HG03103 (cell line): Measurements from ENCODE around the gene KLF11.

Source experiments
- ATAC-seq: cut with Tn5 transposase; IDR thresholded peaks from one replicate; pipeline ENCODE4 v1.9.1; 2021; ENCODE audit warnings: low read depth; ENCODE audit not compliant: unreplicated experiment

Gene KLF11

GRCh38 chr2:10061221-10061925 lies 18.0 kb downstream of the KLF11 start:
- ATAC-seq: no peak

GRCh38 chr2:10062931-10063365 lies 19.6 kb downstream of the KLF11 start:
- ATAC-seq: no peak

GRCh38 chr2:10063566-10063965 lies 20.2 kb downstream of the KLF11 start:
- no peak for ATAC-seq

- ATAC-seq: no peak
Observed at GRCh38 chr2:10064932-10065772, 21.8 kb downstream of the KLF11 start.

GRCh38 chr2:10065773-10066055 lies 22.4 kb downstream of the KLF11 start:
- no peak for ATAC-seq

GRCh38 chr2:10067330-10067729 lies 24.0 kb downstream of the KLF11 start:
- no peak for ATAC-seq

GRCh38 chr2:10067881-10068280 lies 24.5 kb downstream of the KLF11 start:
- no peak for ATAC-seq

GRCh38 chr2:10071176-10071575 lies 27.8 kb downstream of the KLF11 start:
- ATAC-seq: no peak

- no peak for ATAC-seq
Observed at GRCh38 chr2:10071595-10071994, 28.2 kb downstream of the KLF11 start.

- peak; percentile 77 for ATAC-seq
Observed at GRCh38 chr2:10072656-10073480, 29.5 kb downstream of the KLF11 start.

- ATAC-seq: no peak
Observed at GRCh38 chr2:10073706-10074105, 30.4 kb downstream of the KLF11 start.

- ATAC-seq: no peak
Observed at GRCh38 chr2:10075101-10075500, 31.8 kb downstream of the KLF11 start.

- ATAC-seq: no peak
Observed at GRCh38 chr2:10075571-10076209, 32.3 kb downstream of the KLF11 start.

- ATAC-seq: no peak
Observed at GRCh38 chr2:10076511-10076910, 33.2 kb downstream of the KLF11 start.

GRCh38 chr2:10076988-10077527 lies 33.7 kb downstream of the KLF11 start:
- no peak for ATAC-seq

- no peak for ATAC-seq
Observed at GRCh38 chr2:10078001-10078400, 34.7 kb downstream of the KLF11 start.

GRCh38 chr2:10078704-10079265 lies 35.4 kb downstream of the KLF11 start:
- ATAC-seq: no peak

GRCh38 chr2:10079266-10079869 lies 36.0 kb downstream of the KLF11 start:
- ATAC-seq: no peak

- no peak for ATAC-seq
Observed at GRCh38 chr2:10079870-10080535, 36.7 kb downstream of the KLF11 start, which contains the start of gene CYS1. Gene CYS1, minus strand, starts transcription at chr2:10080411. Its CDS starts 188 bp downstream, at chr2:10080223.
